Large intestine (tissue), 3 donors: Measurements from ENCODE around the gene AK5. TPM values are rescaled to one million over a fixed set of nuclear protein-coding genes. Genes with fewer than 3 reads are reported as not detected.

Experiments
- DNase-seq, 2 donors: peaks; one replicate each; pipeline versions ENCODE4 v3.0.0 to v3.0.0-alpha.2; 2013
- H3K27ac ChIP-seq: one replicate; pipeline ENCODE4 v1.5.1; 2013; ENCODE audit warnings: low read length
- H3K27me3 ChIP-seq: 2 replicates; pipeline ENCODE4 v1.6.1; 2013; ENCODE audit warnings: low read length; ENCODE audit not compliant: control insufficient read depth, insufficient read depth
- H3K36me3 ChIP-seq: 2 replicates; pipeline ENCODE4 v1.6.1; 2013; ENCODE audit warnings: low read length; ENCODE audit not compliant: control insufficient read depth, insufficient read depth
- H3K4me1 ChIP-seq: one replicate; pipeline ENCODE4 v1.6.1; 2013; ENCODE audit warnings: low read length; ENCODE audit not compliant: control insufficient read depth, insufficient read depth
- H3K4me3 ChIP-seq: one replicate; pipeline ENCODE4 v1.5.1; 2013; ENCODE audit warnings: low read length
- H3K9me3 ChIP-seq: one replicate; pipeline ENCODE4 v1.6.1; 2013; ENCODE audit warnings: mild to moderate bottlenecking, low read depth, low read length, moderate library complexity; ENCODE audit not compliant: control insufficient read depth
- WGBS: methylation state at CpG from one replicate; pipeline ENCODE4 v1.1.5; 2013; ENCODE audit warnings: low lambda C conversion rate; ENCODE audit not compliant: insufficient coverage; 5-methylcytosine and 5-hydroxymethylcytosine counted together
- polyA plus RNA-seq: library from polyadenylated mRNA; unstranded; fragments of 120-200 nt; gene quantifications from one replicate; pipeline ENCODE4 v1.2.1, GENCODE V29; 2013

AK5 gene
- polyA plus RNA-seq, 1 donor = 4.2 TPM

GRCh38 chr1:77538956-77539518 lies 257.2 kb downstream of the AK5 start:
- H3K9me3 ChIP-seq = no peaks in the 10 kb centered on the region
- peak in 1 of 2 donors; percentile 25 for DNase-seq
- no peak overlapping the region for H3K27ac ChIP-seq
- no CpG with 5 or more reads among the region's 7 CpGs for WGBS
- H3K4me1 ChIP-seq = peaks cover under 1% of the 10 kb centered on the region
- H3K27me3 ChIP-seq = no peaks in the 10 kb centered on the region
- no peaks in the 10 kb centered on the region for H3K36me3 ChIP-seq
- H3K4me3 ChIP-seq = no peak overlapping the region

GRCh38 chr1:77539519-77540142 lies 257.8 kb downstream of the AK5 start:
- no CpG with 5 or more reads among the region's 4 CpGs for WGBS
- Histone ChIP-seq H3K4me1 (no peaks in the 10 kb centered on the region), H3K4me3 (no peak overlapping the region), H3K27ac (no peak overlapping the region), H3K27me3 (no peaks in the 10 kb centered on the region), H3K36me3 (no peaks in the 10 kb centered on the region), H3K9me3 (no peaks in the 10 kb centered on the region)
- DNase-seq = no peak

- no peaks in the 10 kb centered on the region for H3K4me1 ChIP-seq
- no CpG with 5 or more reads among the region's 6 CpGs for WGBS
- H3K36me3 ChIP-seq = no peaks in the 10 kb centered on the region
Observed at GRCh38 chr1:77540501-77541161, 258.8 kb downstream of the AK5 start.

GRCh38 chr1:77541162-77541545 lies 259.3 kb downstream of the AK5 start:
- 100% methylated on average over 1 of the region's 5 CpGs for WGBS
- Histone ChIP-seq H3K9me3 (no peaks in the 10 kb centered on the region), H3K4me3 (no peak overlapping the region), H3K36me3 (no peaks in the 10 kb centered on the region), H3K27ac (no peak overlapping the region), H3K27me3 (no peaks in the 10 kb centered on the region), H3K4me1 (no peaks in the 10 kb centered on the region)
- no peak for DNase-seq

More at GRCh38 chr1:77540501-77541161, 258.8 kb downstream of the AK5 start:
- Histone ChIP-seq H3K4me3 (no peak overlapping the region), H3K27ac (no peak overlapping the region), H3K27me3 (no peaks in the 10 kb centered on the region), H3K9me3 (no peaks in the 10 kb centered on the region)
- no peak for DNase-seq

GRCh38 chr1:77542813-77543420 lies 261.1 kb downstream of the AK5 start:
- Histone ChIP-seq H3K4me3 (no peak overlapping the region), H3K4me1 (no peaks in the 10 kb centered on the region), H3K27me3 (no peaks in the 10 kb centered on the region), H3K36me3 (no peaks in the 10 kb centered on the region), H3K27ac (no peak overlapping the region), H3K9me3 (no peaks in the 10 kb centered on the region)
- no CpG with 5 or more reads among the region's 3 CpGs for WGBS
- DNase-seq = no peak

GRCh38 chr1:77543822-77544448 lies 262.1 kb downstream of the AK5 start:
- no peak for DNase-seq
- WGBS = 92% methylated on average over 1 of the region's 4 CpGs

GRCh38 chr1:77544845-77545244 lies 263.0 kb downstream of the AK5 start:
- Histone ChIP-seq H3K27ac (no peak overlapping the region), H3K36me3 (no peaks in the 10 kb centered on the region), H3K27me3 (no peaks in the 10 kb centered on the region), H3K4me3 (no peak overlapping the region), H3K4me1 (no peaks in the 10 kb centered on the region), H3K9me3 (no peaks in the 10 kb centered on the region)
- 88% methylated on average over 8 of the region's 8 CpGs for WGBS
- no peak for DNase-seq

More at GRCh38 chr1:77543822-77544448, 262.1 kb downstream of the AK5 start:
- Histone ChIP-seq H3K4me1 (no peaks in the 10 kb centered on the region), H3K27me3 (no peaks in the 10 kb centered on the region), H3K27ac (no peak overlapping the region), H3K4me3 (no peak overlapping the region), H3K9me3 (no peaks in the 10 kb centered on the region), H3K36me3 (no peaks in the 10 kb centered on the region)

GRCh38 chr1:77545970-77546369 lies 264.2 kb downstream of the AK5 start:
- H3K36me3 ChIP-seq = no peaks in the 10 kb centered on the region
- H3K4me3 ChIP-seq = no peak overlapping the region
- H3K27me3 ChIP-seq = no peaks in the 10 kb centered on the region
- no peak for DNase-seq
- H3K9me3 ChIP-seq = no peaks in the 10 kb centered on the region
- H3K27ac ChIP-seq = no peak overlapping the region
- H3K4me1 ChIP-seq = no peaks in the 10 kb centered on the region
- no CpG with 5 or more reads among the region's 5 CpGs for WGBS

- Histone ChIP-seq H3K9me3 (no peaks in the 10 kb centered on the region), H3K27ac (no peak overlapping the region), H3K4me3 (no peak overlapping the region), H3K4me1 (no peaks in the 10 kb centered on the region), H3K36me3 (no peaks in the 10 kb centered on the region), H3K27me3 (peaks cover 3% of the 10 kb centered on the region)
- no peak for DNase-seq
- 60% methylated on average over 1 of the region's 3 CpGs for WGBS
Observed at GRCh38 chr1:77546890-77547289, 265.1 kb downstream of the AK5 start.

GRCh38 chr1:77548285-77548684 lies 266.5 kb downstream of the AK5 start:
- no peaks in the 10 kb centered on the region for H3K36me3 ChIP-seq
- peaks cover 3% of the 10 kb centered on the region for H3K27me3 ChIP-seq
- no peaks in the 10 kb centered on the region for H3K4me1 ChIP-seq
- no CpG with 5 or more reads among the region's 3 CpGs for WGBS
- no peak for DNase-seq
- no peak overlapping the region for H3K27ac ChIP-seq
- no peaks in the 10 kb centered on the region for H3K9me3 ChIP-seq
- no peak overlapping the region for H3K4me3 ChIP-seq
